ENCODE results near the gene KDF1. TPM values are rescaled to one million over a fixed set of nuclear protein-coding genes. Genes with fewer than 3 reads are reported as not detected.

The KDF1 gene
- total and polyA plus RNA-seq, 4 experiments from 2014 or later: 2.2 to 4.6 (median 3.5) TPM

DNA sequence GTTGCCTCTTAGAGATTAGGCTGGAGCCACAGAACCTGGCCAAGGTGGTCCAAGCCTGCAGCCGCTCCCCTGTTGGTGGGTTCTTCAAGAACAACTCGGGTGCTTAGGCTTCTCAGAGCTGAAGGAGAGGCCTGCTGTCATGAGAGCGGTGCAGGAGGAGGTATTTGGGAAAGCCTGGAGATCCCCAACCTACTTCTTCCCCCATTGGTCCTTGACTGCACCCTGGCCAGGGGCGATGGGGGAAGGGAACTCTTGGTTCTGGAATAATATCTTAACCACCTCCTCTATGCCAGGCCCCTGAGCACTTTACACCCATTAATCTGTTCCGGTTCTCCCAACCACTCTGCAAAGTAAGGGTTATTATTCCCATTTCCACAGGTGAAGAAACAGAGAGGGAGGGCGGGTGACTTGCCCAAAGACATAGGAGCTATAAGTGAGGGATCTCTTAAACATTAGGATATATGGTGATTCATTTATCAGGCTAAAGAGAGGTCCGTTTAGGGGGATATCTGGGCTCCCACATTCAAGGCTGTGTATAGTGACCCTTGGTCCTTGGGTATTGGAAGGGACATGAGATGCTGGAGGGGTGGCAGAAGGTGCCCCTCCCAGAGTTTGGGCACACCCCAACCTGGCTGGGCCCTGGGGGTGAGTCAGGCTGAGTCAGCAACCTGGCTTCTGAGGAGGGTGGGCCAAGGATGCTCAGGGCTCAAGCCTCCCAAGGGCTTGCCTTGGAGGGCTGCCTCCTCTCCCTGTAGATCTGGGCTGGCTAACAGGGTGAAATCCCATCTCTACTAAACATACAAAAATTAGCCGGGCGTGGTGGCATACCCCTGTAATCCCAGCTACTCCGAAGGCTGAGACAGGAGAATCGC, 38.4 kb upstream of the KDF1 start:
- POLR2A ChIA-PET (ENCODE audit: partially characterized antibody): no interaction called here
- DNase-seq: no peak
- peaks cover 10% of the 10 kb centered on the region for H3K27me3 ChIP-seq (ENCODE audit: insufficient read depth, low read length)
- H3K4me1 Mint-ChIP-seq: peaks cover 4 to 19% (median 5%) of the 10 kb centered on the region in 4 donors
- CTCF ChIA-PET (ENCODE audit: partially characterized antibody): interaction anchor here (0.8 to 2.7 kb wide), 5 partner anchors 12 to 46 kb away, joined by 3 to 24 read pairs (median 3); no protein-coding TSS in a partner anchor
- peaks cover 15 to 20% of the 10 kb centered on the region in 2 donors for H3K27me3 Mint-ChIP-seq
- peaks cover 6% of the 10 kb centered on the region for H3K4me1 ChIP-seq (ENCODE audit: insufficient read depth, low read length)
- H3K36me3 Mint-ChIP-seq: no peaks in the 10 kb centered on the region
- no peaks in the 10 kb centered on the region for H3K9me3 ChIP-seq (ENCODE audit: control insufficient read depth in 1 of 2, low read length in 2 of 2)
- H3K9me3 Mint-ChIP-seq: no peaks in the 10 kb centered on the region
- intact Hi-C loops (cut with micrococcal nuclease): no loop called here
- H3K27ac ChIP-seq (ENCODE audit: low read depth, low read length): no peak overlapping the region
- H3K36me3 ChIP-seq (ENCODE audit: insufficient read depth, low read length): no peaks in the 10 kb centered on the region
- H3K27ac Mint-ChIP-seq: no peak overlapping the region
- H3K4me3 Mint-ChIP-seq: no peak overlapping the region
- no peak overlapping the region for H3K4me3 ChIP-seq (ENCODE audit: low read length in 2 of 2)

DNA sequence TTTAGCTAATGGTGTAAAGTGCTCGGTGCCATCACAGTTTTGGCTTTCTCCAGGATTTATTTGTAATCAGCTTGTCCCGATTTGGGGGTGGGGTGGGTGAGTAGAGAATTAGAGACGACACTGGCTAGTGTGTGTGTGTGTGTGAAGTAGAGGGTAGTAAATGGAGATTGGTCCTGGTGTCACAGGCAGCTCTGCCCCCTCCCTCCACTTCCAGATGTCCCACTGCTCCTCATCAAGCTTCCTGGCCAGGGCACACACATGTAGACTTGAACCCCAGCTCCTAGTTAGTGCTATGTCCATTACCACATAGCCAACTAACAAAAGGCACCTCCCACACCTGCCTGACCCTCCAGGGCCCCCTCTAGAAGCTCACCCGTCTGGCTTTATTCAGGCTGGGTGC, 36.4 kb upstream of the KDF1 start:
- H3K27ac Mint-ChIP-seq: no peak overlapping the region
- peaks cover 23 to 25% of the 10 kb centered on the region in 2 donors for H3K27me3 Mint-ChIP-seq
- CTCF ChIA-PET (ENCODE audit: partially characterized antibody): interaction anchor here (0.6 to 2.7 kb wide), 15 partner anchors 10 to 778 kb away, joined by 3 to 24 read pairs (median 4); partner anchors contain the start of gene TENT5B
- Histone ChIP-seq H3K36me3 (ENCODE audit: insufficient read depth, low read length) (no peaks in the 10 kb centered on the region), H3K9me3 (ENCODE audit: control insufficient read depth in 1 of 2, low read length in 2 of 2) (no peaks in the 10 kb centered on the region), H3K4me3 (ENCODE audit: low read length in 2 of 2) (no peak overlapping the region), H3K27me3 (ENCODE audit: insufficient read depth, low read length) (peaks cover 14% of the 10 kb centered on the region), H3K27ac (ENCODE audit: low read depth, low read length) (no peak overlapping the region), H3K4me1 (ENCODE audit: insufficient read depth, low read length) (peaks cover 13% of the 10 kb centered on the region)
- peaks cover 6 to 25% (median 10%) of the 10 kb centered on the region in 4 donors for H3K4me1 Mint-ChIP-seq
- no peaks in the 10 kb centered on the region for H3K36me3 Mint-ChIP-seq
- DNase-seq: no peak
- intact Hi-C loops (cut with micrococcal nuclease): loop anchor here (1.0 kb wide), 1 partner anchor 101 kb away; no protein-coding TSS in a partner anchor
- H3K9me3 Mint-ChIP-seq: no peaks in the 10 kb centered on the region
- H3K4me3 Mint-ChIP-seq: no peak overlapping the region
- POLR2A ChIA-PET (ENCODE audit: partially characterized antibody): no interaction called here

DNA sequence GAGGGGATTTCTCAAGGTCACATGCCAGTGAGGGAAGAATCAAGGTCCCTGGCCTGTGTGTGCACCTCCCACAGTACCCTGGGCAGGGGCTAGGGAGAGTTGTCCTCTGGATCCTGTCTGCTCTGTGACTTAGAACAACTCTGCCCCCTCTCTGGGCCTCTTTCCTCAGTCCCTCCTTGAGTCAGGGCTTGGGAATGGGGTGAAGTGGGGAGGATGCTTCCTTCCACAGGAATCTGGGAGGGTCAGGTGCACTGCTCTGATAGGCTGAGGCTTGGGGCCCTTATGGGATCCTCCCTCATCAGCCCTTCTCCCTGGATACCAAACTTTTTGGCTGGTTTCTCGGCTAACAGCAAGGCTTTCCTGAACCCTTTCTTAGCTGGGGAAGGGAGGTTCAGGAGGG, 35.8 kb upstream of the KDF1 start:
- H3K27me3 ChIP-seq (ENCODE audit: insufficient read depth, low read length): peaks cover 14% of the 10 kb centered on the region

DNA sequence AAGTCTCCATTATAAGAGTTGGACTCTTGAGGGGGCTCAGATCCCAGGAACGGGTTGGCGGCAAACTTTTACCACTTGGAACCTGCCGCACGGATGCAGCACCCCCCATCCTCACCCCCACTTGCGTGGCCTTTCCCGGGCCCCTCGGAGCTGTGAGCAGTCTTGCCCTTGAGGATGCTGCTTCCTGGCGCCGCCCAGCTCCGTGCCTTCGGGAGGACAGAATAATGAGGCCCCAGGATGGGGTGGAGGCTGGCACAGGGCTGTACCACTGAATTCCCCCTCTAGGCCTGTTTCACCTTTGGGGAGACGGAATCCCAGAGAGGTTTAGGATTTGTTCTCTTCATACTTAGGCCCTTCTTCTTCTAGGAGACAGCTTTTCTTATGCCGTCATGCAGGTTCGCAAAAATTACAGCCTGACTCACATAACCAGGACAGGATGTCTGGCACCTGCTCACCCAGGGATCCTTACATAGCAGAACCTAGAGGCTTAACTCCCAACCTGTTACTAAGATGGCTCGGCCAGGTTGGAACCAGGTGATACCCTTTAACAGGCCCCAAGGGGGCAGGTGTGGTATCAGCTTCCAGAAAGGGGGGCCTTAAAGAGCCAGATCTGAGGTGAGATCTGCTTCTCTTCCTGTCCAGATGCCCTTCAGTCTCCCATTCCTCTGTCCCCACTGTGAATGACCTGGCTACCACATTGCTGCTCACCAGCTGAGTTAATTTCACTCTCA, 34.7 kb upstream of the KDF1 start:
- Histone ChIP-seq H3K9me3 (ENCODE audit: control insufficient read depth in 1 of 2, low read length in 2 of 2) (no peaks in the 10 kb centered on the region), H3K27me3 (ENCODE audit: insufficient read depth, low read length) (peaks cover 14% of the 10 kb centered on the region), H3K4me1 (ENCODE audit: insufficient read depth, low read length) (peaks cover 13% of the 10 kb centered on the region), H3K36me3 (ENCODE audit: insufficient read depth, low read length) (no peaks in the 10 kb centered on the region), H3K4me3 (ENCODE audit: low read length in 2 of 2) (peak overlapping the region in 1 of 2 donors; percentile 19), H3K27ac (ENCODE audit: low read depth, low read length) (no peak overlapping the region)
- POLR2A ChIA-PET (ENCODE audit: partially characterized antibody): no interaction called here
- H3K4me1 Mint-ChIP-seq: peaks cover 6 to 25% (median 10%) of the 10 kb centered on the region in 4 donors
- no peaks in the 10 kb centered on the region for H3K9me3 Mint-ChIP-seq
- no peaks in the 10 kb centered on the region for H3K36me3 Mint-ChIP-seq
- H3K27me3 Mint-ChIP-seq: peaks cover 25 to 27% of the 10 kb centered on the region in 2 donors
- intact Hi-C loops (cut with micrococcal nuclease): no loop called here
- peak overlapping the region; percentile 59 to 90 (median 79) for H3K4me3 Mint-ChIP-seq
- no peak for DNase-seq
- CTCF ChIA-PET (ENCODE audit: partially characterized antibody): interaction anchor here (2.5 kb wide), 1 partner anchor 51 kb away, joined by 18 read pairs; no protein-coding TSS in a partner anchor
- H3K27ac Mint-ChIP-seq: peak overlapping the region in 1 of 7 donors; percentile 52

More for the DNA sequence above, 35.8 kb upstream of the KDF1 start:
- H3K36me3 ChIP-seq (ENCODE audit: insufficient read depth, low read length): no peaks in the 10 kb centered on the region
- H3K4me1 ChIP-seq (ENCODE audit: insufficient read depth, low read length): peaks cover 13% of the 10 kb centered on the region
- Mint-ChIP-seq H3K27me3 (peaks cover 25 to 27% of the 10 kb centered on the region in 2 donors), H3K4me1 (peaks cover 6 to 25% (median 10%) of the 10 kb centered on the region in 4 donors), H3K27ac (no peak overlapping the region), H3K9me3 (no peaks in the 10 kb centered on the region), H3K4me3 (peak overlapping the region in 1 of 8 donors; percentile 30), H3K36me3 (no peaks in the 10 kb centered on the region)
- intact Hi-C loops (cut with micrococcal nuclease): no loop called here
- no peak overlapping the region for H3K27ac ChIP-seq (ENCODE audit: low read depth, low read length)
- POLR2A ChIA-PET (ENCODE audit: partially characterized antibody): no interaction called here
- no peak for DNase-seq
- H3K4me3 ChIP-seq (ENCODE audit: low read length in 2 of 2): no peak overlapping the region
- CTCF ChIA-PET (ENCODE audit: partially characterized antibody): interaction anchor here (0.7 to 2.7 kb wide), 9 partner anchors 9 to 317 kb away, joined by 3 to 24 read pairs (median 4); partner anchors contain the start of gene TENT5B
- H3K9me3 ChIP-seq (ENCODE audit: control insufficient read depth in 1 of 2, low read length in 2 of 2): no peaks in the 10 kb centered on the region

DNA sequence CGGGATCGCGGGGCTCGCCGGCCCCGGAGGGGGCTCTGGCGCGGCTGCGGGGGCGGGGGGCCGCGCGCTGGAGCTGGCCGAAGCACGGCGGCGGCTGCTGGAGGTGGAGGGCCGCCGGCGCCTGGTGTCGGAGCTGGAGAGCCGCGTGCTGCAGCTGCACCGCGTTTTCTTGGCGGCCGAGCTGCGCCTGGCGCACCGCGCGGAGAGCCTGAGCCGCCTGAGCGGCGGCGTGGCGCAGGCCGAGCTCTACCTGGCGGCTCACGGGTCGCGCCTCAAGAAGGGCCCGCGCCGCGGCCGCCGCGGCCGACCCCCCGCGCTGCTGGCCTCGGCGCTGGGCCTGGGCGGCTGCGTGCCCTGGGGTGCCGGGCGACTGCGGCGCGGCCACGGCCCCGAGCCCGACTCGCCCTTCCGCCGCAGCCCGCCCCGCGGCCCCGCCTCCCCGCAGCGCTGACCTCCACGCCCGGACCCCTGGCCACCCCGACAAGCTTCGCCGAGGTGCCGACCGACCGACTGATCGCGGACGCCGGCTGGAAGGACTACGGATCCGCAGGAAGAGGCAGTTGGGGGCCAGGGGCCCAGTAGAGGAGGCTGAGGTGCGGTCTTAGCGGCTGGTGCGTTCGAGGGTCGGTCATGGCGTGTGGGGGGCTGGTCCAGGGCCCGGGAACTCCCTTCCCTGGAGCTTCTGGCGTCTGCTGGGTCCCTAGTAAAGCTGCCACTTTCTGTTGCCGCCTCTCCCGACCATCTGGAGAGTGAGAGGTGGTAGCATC, 33.9 kb upstream of the KDF1 start:
- H3K4me3 ChIP-seq (ENCODE audit: low read length in 2 of 2): peak overlapping the region in 1 of 2 donors; percentile 45
- Mint-ChIP-seq H3K4me3 (peak overlapping the region; percentile 59 to 90 (median 79)), H3K36me3 (no peaks in the 10 kb centered on the region), H3K4me1 (peaks cover 6 to 25% (median 10%) of the 10 kb centered on the region in 4 donors), H3K9me3 (no peaks in the 10 kb centered on the region), H3K27ac (peak overlapping the region in 2 of 7 donors; percentile 52 to 60), H3K27me3 (peaks cover 26 to 27% of the 10 kb centered on the region in 2 donors)
- H3K9me3 ChIP-seq (ENCODE audit: control insufficient read depth in 1 of 2, low read length in 2 of 2): no peaks in the 10 kb centered on the region
- no peaks in the 10 kb centered on the region for H3K36me3 ChIP-seq (ENCODE audit: insufficient read depth, low read length)
- peak in 3 of 5 donors; percentile 24 to 28 (median 26) for DNase-seq
- POLR2A ChIA-PET (ENCODE audit: partially characterized antibody): no interaction called here
- no peak overlapping the region for H3K27ac ChIP-seq (ENCODE audit: low read depth, low read length)
- H3K27me3 ChIP-seq (ENCODE audit: insufficient read depth, low read length): peaks cover 14% of the 10 kb centered on the region
- peaks cover 13% of the 10 kb centered on the region for H3K4me1 ChIP-seq (ENCODE audit: insufficient read depth, low read length)
- intact Hi-C loops (cut with micrococcal nuclease): no loop called here
- CTCF ChIA-PET (ENCODE audit: partially characterized antibody): no interaction called here

DNA sequence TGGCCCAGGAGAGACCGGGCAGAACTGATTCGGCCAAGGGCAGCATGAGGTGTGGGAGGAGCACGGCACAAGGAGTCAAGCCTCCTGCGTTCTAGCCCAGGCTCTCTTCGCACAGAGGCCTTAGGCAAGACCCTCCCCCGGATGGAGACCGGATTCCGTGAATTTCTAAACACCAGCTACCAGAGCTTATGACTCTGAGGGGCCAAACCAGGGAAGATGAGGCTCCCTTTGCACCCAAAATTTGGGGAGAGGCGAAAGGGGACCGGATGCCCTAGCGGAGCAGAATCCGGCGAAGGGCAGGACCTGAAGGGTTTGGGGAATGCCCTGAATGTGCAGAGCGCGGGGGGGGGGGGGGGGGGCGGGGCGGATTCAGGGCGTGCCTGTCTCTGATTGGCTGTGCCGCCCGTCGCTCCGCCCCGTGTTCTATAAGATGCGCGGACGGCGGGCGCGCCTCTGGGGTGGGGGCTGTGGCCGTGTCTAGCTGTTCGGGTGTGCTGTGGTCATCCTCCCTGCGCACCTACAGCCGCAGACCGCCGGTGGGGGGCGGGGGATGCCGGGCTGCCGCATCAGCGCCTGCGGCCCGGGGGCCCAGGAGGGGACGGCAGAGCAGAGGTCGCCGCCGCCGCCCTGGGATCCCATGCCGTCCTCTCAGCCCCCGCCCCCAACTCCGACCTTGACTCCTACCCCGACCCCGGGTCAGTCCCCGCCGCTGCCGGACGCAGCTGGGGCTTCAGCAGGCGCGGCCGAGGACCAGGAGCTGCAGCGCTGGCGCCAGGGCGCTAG, 33.2 kb upstream of the KDF1 start, which contains the start of gene TRNP1:
Gene TRNP1 (plus strand): TSS at position 456 of the 783 bp plus-strand sequence. CDS start 95 bp downstream, at position 551.
- CTCF ChIA-PET (ENCODE audit: partially characterized antibody): no interaction called here

More for the DNA sequence above, 33.2 kb upstream of the KDF1 start, which contains the start of gene TRNP1:
- H3K4me1 Mint-ChIP-seq: peaks cover 6 to 25% (median 10%) of the 10 kb centered on the region in 4 donors
- no peaks in the 10 kb centered on the region for H3K9me3 Mint-ChIP-seq
- Histone ChIP-seq H3K4me3 (ENCODE audit: low read length in 2 of 2) (peak within 1 kb of the TSS in 1 of 2 donors; percentile 45), H3K9me3 (ENCODE audit: control insufficient read depth in 1 of 2, low read length in 2 of 2) (no peaks in the 10 kb centered on the region), H3K36me3 (ENCODE audit: insufficient read depth, low read length) (no peaks in the 10 kb centered on the region), H3K27me3 (ENCODE audit: insufficient read depth, low read length) (peaks cover 14% of the 10 kb centered on the region), H3K27ac (ENCODE audit: low read depth, low read length) (no peak within 1 kb of the TSS), H3K4me1 (ENCODE audit: insufficient read depth, low read length) (peaks cover 13% of the 10 kb centered on the region)
- POLR2A ChIA-PET (ENCODE audit: partially characterized antibody): interaction anchor here (0.7 kb wide), 1 partner anchor 19 kb away, joined by 3 read pairs; no protein-coding TSS in a partner anchor
- H3K4me3 Mint-ChIP-seq: peak within 1 kb of the TSS; percentile 60 to 90 (median 80)
- peak within 1 kb of the TSS in 4 of 7 donors; percentile 15 to 83 (median 70) for H3K27ac Mint-ChIP-seq
- peaks cover 26 to 27% of the 10 kb centered on the region in 2 donors for H3K27me3 Mint-ChIP-seq
- intact Hi-C loops (cut with micrococcal nuclease): no loop called here
- peak; percentile 50 to 70 (median 60) for DNase-seq
- no peaks in the 10 kb centered on the region for H3K36me3 Mint-ChIP-seq

Data from CD4-positive, alpha-beta memory T cell (primary cell).